Testis (tissue), 2 donors: ENCODE measurements around the gene PKNOX2.

Source experiments
- CTCF ChIP-seq, 3 experiments: fragments of 450-650 bp in 2 of 3; fragments of 200-600 bp in 1 of 3; sonication (generic) in 1 of 3; IDR thresholded peaks; one replicate each; pipeline ENCODE4 v1.5.1; 2016 to 2019; ENCODE audit warnings: antibody characterized with exemption in 3 of 3, mild to moderate bottlenecking in 2 of 3, moderate library complexity in 1 of 3
- POLR2A ChIP-seq: fragments of 450-650 bp; IDR thresholded peaks from one replicate; pipeline ENCODE4 v1.6.1; 2017; ENCODE audit warnings: antibody characterized with exemption, mild to moderate bottlenecking, moderate library complexity

- no peak for TF ChIP-seq CTCF (IDR thresholded peaks at IDR 0.05)
- TF ChIP-seq POLR2A, result no peak
Observed at GRCh38 chr11:125239585-125240560, 75.3 kb downstream of the PKNOX2 start.
